K562 (cell line): ENCODE data around the gene SLC12A9.

ENCODE experiments used
- CHD4 ChIP-seq: fragments of 200-600 bp; sonication (generic); IDR thresholded peaks from 3 replicates; pipeline ENCODE4 v1.6.1; 2012; ENCODE audit warnings: low read depth, mild to moderate bottlenecking, mixed read lengths, low read length, inconsistent platforms; ENCODE audit not compliant: insufficient read depth, insufficient replicate concordance, poor library complexity, severe bottlenecking
- EZH2 ChIP-seq: IDR thresholded peaks from 2 replicates; pipeline ENCODE4 v1.6.1; 2012; ENCODE audit warnings: low read depth, mild to moderate bottlenecking, inconsistent platforms, low read length, borderline replicate concordance
- JUND ChIP-seq, 2 experiments: IDR thresholded peaks; 2 replicates in 1 of 2; 3 replicates in 1 of 2; pipeline ENCODE4 v1.6.1; 2011; ENCODE audit warnings: borderline replicate concordance in 2 of 2, low read depth in 2 of 2, low read length in 2 of 2, improper control_type of control experiment in 1 of 2, missing biosample characterization in 1 of 2, missing genetic modification characterization in 1 of 2, missing genetic modification reagents in 1 of 2
- KAT7 ChIP-seq: sonication (generic); formaldehyde crosslinking; IDR thresholded peaks from 2 replicates; pipeline ENCODE4 v1.8.0; 2022; ENCODE audit warnings: missing genetic modification reagents, mild to moderate bottlenecking, borderline replicate concordance
- NEUROD1 ChIP-seq: fragments of 150-350 bp; IDR thresholded peaks from 2 replicates; pipeline ENCODE4 v1.6.1; 2014; ENCODE audit warnings: borderline replicate concordance, low read length, low read depth; ENCODE audit not compliant: partially characterized antibody
- POLR2AphosphoS5 ChIP-seq: IDR thresholded peaks from 2 replicates; pipeline ENCODE4 v1.6.1; 2011; ENCODE audit warnings: mild to moderate bottlenecking, low read depth, low read length, moderate library complexity; ENCODE audit not compliant: control insufficient read depth, insufficient read depth
- RFX5 ChIP-seq: IDR thresholded peaks from 2 replicates; pipeline ENCODE4 v1.6.1; 2011; ENCODE audit warnings: low read depth, mild to moderate bottlenecking, improper control_type of control experiment, low read length
- TGIF2 ChIP-seq: sonication (generic); formaldehyde crosslinking; IDR thresholded peaks from 2 replicates; pipeline ENCODE4 v1.8.1; 2022; ENCODE audit warnings: mild to moderate bottlenecking, missing genetic modification reagents, moderate library complexity
- ZNF282 ChIP-seq: sonication (generic); formaldehyde crosslinking; IDR thresholded peaks from 2 replicates; pipeline ENCODE4 v1.8.1; 2023; ENCODE audit warnings: missing genetic modification reagents
- TF ChIP-seq, protein P1 (sequence below): fragments of 450-650 bp; IDR thresholded peaks from 2 replicates; pipeline ENCODE4 v1.6.1; 2017; ENCODE audit warnings: antibody characterized with exemption
- TF ChIP-seq, protein P2 (sequence below), 3 experiments: IDR thresholded peaks in 2 of 3; conservative IDR thresholded peaks in 1 of 3; 2 replicates each; pipeline ENCODE4 v1.5.1; 2011 to 2012; ENCODE audit warnings: low read length in 3 of 3, mild to moderate bottlenecking in 3 of 3, control low read depth in 2 of 3, improper control_type of control experiment in 1 of 3, inconsistent platforms in 1 of 3, low read depth in 1 of 3, mixed read lengths in 1 of 3, moderate library complexity in 1 of 3; ENCODE audit not compliant: insufficient read depth in 2 of 3
- TF ChIP-seq, protein P3 (sequence below): fragments of 200-800 bp; sonication (Bioruptor generic); IDR thresholded peaks from 2 replicates; pipeline ENCODE4 v1.6.1; 2017; ENCODE audit warnings: missing genetic modification characterization, missing compliant biosample characterization

DNA sequence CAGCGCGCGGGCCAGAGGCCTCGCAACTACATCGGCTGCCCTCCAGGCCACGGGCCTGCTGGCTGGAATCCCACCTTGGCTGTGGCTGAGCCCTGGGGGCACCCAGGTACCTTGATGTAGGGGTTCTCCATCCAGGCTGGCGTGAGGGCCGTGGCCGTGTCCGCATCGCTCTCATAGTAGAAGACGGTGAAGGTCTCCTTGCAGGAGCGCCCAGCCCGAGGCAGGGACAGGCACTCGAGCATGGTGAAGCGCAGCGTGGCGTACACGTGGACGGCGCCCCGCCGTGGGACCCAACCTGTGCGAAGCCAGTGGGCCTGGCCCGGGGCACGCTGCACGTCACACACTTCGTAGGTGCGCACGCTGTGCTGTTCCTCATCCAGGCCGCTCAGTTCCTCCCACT is 29.0 kb upstream of the SLC12A9 start:
- TF ChIP-seq TGIF2 (CRISPR knock-in tag) (no peak), ZNF282 (CRISPR knock-in tag) (no peak), NEUROD1 (no peak), KAT7 (CRISPR knock-in tag) (no peak), CHD4 (no peak), JUND (IDR thresholded peaks at IDR 0.05; ENCODE audit: borderline replicate concordance, low read depth, low read length) (no peak), JUND (tag; IDR thresholded peaks at IDR 0.05; ENCODE audit: borderline replicate concordance, low read depth, low read length) (no peak), POLR2AphosphoS5 (no peak), EZH2 (no peak), RFX5 (no peak)
- TF ChIP-seq, protein P1, sequence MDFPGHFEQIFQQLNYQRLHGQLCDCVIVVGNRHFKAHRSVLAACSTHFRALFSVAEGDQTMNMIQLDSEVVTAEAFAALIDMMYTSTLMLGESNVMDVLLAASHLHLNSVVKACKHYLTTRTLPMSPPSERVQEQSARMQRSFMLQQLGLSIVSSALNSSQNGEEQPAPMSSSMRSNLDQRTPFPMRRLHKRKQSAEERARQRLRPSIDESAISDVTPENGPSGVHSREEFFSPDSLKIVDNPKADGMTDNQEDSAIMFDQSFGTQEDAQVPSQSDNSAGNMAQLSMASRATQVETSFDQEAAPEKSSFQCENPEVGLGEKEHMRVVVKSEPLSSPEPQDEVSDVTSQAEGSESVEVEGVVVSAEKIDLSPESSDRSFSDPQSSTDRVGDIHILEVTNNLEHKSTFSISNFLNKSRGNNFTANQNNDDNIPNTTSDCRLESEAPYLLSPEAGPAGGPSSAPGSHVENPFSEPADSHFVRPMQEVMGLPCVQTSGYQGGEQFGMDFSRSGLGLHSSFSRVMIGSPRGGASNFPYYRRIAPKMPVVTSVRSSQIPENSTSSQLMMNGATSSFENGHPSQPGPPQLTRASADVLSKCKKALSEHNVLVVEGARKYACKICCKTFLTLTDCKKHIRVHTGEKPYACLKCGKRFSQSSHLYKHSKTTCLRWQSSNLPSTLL: no peak
- TF ChIP-seq, protein P2, sequence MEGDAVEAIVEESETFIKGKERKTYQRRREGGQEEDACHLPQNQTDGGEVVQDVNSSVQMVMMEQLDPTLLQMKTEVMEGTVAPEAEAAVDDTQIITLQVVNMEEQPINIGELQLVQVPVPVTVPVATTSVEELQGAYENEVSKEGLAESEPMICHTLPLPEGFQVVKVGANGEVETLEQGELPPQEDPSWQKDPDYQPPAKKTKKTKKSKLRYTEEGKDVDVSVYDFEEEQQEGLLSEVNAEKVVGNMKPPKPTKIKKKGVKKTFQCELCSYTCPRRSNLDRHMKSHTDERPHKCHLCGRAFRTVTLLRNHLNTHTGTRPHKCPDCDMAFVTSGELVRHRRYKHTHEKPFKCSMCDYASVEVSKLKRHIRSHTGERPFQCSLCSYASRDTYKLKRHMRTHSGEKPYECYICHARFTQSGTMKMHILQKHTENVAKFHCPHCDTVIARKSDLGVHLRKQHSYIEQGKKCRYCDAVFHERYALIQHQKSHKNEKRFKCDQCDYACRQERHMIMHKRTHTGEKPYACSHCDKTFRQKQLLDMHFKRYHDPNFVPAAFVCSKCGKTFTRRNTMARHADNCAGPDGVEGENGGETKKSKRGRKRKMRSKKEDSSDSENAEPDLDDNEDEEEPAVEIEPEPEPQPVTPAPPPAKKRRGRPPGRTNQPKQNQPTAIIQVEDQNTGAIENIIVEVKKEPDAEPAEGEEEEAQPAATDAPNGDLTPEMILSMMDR (IDR thresholded peaks at IDR 0.05 in 2 of 3, conservative IDR thresholded peaks at IDR 0.05 in 1 of 3; ENCODE audit: insufficient read depth in 2 of 3, low read depth in 1 of 3, low read length in 3 of 3): no peak
- TF ChIP-seq, protein P3, sequence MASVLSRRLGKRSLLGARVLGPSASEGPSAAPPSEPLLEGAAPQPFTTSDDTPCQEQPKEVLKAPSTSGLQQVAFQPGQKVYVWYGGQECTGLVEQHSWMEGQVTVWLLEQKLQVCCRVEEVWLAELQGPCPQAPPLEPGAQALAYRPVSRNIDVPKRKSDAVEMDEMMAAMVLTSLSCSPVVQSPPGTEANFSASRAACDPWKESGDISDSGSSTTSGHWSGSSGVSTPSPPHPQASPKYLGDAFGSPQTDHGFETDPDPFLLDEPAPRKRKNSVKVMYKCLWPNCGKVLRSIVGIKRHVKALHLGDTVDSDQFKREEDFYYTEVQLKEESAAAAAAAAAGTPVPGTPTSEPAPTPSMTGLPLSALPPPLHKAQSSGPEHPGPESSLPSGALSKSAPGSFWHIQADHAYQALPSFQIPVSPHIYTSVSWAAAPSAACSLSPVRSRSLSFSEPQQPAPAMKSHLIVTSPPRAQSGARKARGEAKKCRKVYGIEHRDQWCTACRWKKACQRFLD (CRISPR knock-in tag): no peak
